Prostate gland (tissue), 2 donors: ENCODE results near the gene DAP. TPM values are rescaled to one million over a fixed set of nuclear protein-coding genes. Genes with fewer than 3 reads are reported as not detected.

ENCODE experiments used
- DNase-seq: peaks from one replicate; pipeline ENCODE4 v3.0.0-alpha.2; 2019; ENCODE audit warnings: low spot score
- H3K27ac ChIP-seq, 2 donors: fragments of 200-600 bp; sonication (generic); 2 replicates each; pipeline ENCODE4 v1.5.1; 2017 to 2019
- H3K27me3 ChIP-seq: fragments of 200-600 bp; sonication (generic); replicated peaks from 2 replicates; pipeline ENCODE4 v1.5.1; 2019; ENCODE audit not compliant: insufficient read depth
- H3K36me3 ChIP-seq, 2 donors: fragments of 200-600 bp; sonication (generic); 1 replicate in 1 of 2; 2 replicates in 1 of 2; pipeline versions ENCODE4 v1.5.1 to v1.8.1; 2017 to 2019
- H3K4me1 ChIP-seq: fragments of 200-600 bp; sonication (generic); replicated peaks from 2 replicates; pipeline ENCODE4 v1.5.1; 2019
- H3K4me3 ChIP-seq, 2 donors: fragments of 200-600 bp; sonication (generic); 2 replicates each; pipeline ENCODE4 v1.5.1; 2017 to 2019
- H3K9me3 ChIP-seq: fragments of 200-600 bp; sonication (generic); 2 replicates; pipeline ENCODE4 v1.5.1; 2017
- CTCF ChIP-seq, 4 experiments: fragments of 200-600 bp in 2 of 4; fragments of 450-650 bp in 2 of 4; sonication (generic) in 2 of 4; IDR thresholded peaks; 1 replicate in 3 of 4; 2 replicates in 1 of 4; pipeline ENCODE4 v1.5.1; 2016 to 2019; ENCODE audit warnings: antibody characterized with exemption in 4 of 4, mild to moderate bottlenecking in 2 of 4, moderate library complexity in 2 of 4
- POLR2A ChIP-seq: fragments of 450-650 bp; IDR thresholded peaks from one replicate; pipeline ENCODE4 v1.6.1; 2016; ENCODE audit warnings: antibody characterized with exemption, mild to moderate bottlenecking
- POLR2AphosphoS5 ChIP-seq: sonication (generic); formaldehyde crosslinking; IDR thresholded peaks from one replicate; pipeline ENCODE4 v1.6.1; 2017; ENCODE audit warnings: antibody characterized with exemption
- WGBS: methylation state at CpG from one replicate; pipeline ENCODE4 v1.1.5; 2018; 5-methylcytosine and 5-hydroxymethylcytosine counted together
- intact Hi-C: fragments of 100-400 bp; cut with DNase I; formaldehyde crosslinking; loops from one replicate; pipeline ENCODE4 v1.14.2; 2022
- total RNA-seq, 2 donors: library from RNA; depleted of rRNA; stranded (reverse); fragments of >200 nt; gene quantifications; one replicate each; pipeline ENCODE4 v1.1.0, GENCODE V29; 2016

Gene DAP
- total RNA-seq, 2 donors from 2014 or later = 86.2 to 111 TPM

DNA sequence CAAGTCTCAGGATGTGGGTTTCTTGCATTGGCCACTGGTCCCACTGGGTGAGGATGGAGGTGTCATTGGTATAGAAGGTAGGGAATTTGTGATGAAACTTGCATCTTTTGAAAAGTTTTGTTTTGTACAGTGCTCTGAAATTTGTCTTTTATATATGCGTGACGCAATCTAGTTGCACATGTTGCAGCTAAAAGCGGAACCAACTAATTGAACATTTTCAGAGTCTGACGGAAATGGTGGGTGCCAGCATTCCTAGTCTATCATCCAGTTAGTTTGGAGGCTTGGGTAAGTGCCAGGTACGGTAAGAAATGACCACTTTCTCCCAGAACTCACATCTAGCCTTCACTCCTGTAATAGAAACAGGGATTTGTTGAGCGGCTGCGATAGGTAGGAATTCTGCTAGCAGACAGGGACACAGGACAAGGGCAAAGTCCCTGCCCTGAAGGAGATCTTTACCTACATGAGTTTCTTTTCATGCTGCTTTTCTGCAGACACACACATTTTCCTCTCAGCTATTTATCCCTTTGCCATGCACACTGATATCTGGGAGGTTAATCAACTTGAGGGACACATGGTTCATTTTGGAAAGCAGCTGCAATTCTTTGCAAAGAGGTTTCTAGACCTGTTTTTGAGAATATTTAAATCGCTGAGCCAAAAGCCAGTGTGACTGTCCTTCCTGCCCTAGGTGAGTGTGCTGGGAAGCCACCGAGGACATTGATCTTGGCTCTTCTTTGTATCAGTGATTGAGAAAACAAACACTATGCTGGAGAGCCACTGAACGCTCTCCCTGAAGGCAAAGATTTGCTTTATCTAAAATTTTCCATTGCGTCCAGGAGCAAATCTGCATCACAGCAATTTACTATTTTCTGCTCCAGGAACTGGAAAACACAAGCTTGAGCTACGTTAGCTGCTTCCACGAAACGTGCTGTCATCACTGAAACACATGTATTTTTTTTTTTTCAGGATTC, 89.7 kb downstream of the DAP start:
- no peak for DNase-seq
- no peak for TF ChIP-seq POLR2AphosphoS5
- TF ChIP-seq POLR2A = no peak
- no peak for TF ChIP-seq CTCF (IDR thresholded peaks at IDR 0.05)
- WGBS = 63% methylated on average over 14 of the region's 14 CpGs
- Histone ChIP-seq H3K36me3 (no peaks in the 10 kb centered on the region), H3K4me1 (no peaks in the 10 kb centered on the region), H3K9me3 (no peaks in the 10 kb centered on the region), H3K4me3 (no peak overlapping the region), H3K27ac (no peak overlapping the region), H3K27me3 (no peaks in the 10 kb centered on the region)
- intact Hi-C loops = no loop called here

- WGBS = 98% methylated on average over 1 of the region's 1 CpG
- DNase-seq = no peak
- intact Hi-C loops = no loop called here
These were observed 91.1 kb downstream of the DAP start for GRCh38 chr5:10669983-10670382.

DNA sequence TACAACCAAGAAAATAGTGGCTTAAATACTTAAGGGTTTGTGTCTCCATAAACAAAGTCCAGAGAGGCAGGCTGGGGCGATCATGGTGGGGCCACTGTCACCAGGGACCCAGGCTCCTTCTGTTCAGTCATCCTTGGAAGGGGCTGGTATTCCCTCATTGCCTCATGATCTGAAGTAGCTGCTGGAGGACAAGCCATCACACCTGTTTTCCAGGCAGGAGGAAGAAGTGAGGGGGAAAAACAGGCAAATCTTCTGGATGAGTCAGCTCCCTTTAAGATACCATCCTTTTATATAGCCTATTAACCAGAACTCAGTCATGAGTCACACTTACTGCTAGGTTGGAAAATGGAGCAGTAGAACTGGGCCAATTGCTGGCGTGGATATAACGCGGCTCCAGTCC, 92.3 kb downstream of the DAP start:
- Histone ChIP-seq H3K27ac (no peak overlapping the region), H3K36me3 (no peaks in the 10 kb centered on the region), H3K27me3 (no peaks in the 10 kb centered on the region), H3K9me3 (no peaks in the 10 kb centered on the region), H3K4me1 (no peaks in the 10 kb centered on the region), H3K4me3 (no peak overlapping the region)
- DNase-seq = no peak
- intact Hi-C loops = no loop called here
- TF ChIP-seq CTCF (IDR thresholded peaks at IDR 0.05) (no peak), POLR2AphosphoS5 (no peak), POLR2A (no peak)
- WGBS = 84% methylated on average over 4 of the region's 4 CpGs

More at GRCh38 chr5:10669983-10670382, 91.1 kb downstream of the DAP start:
- no peak overlapping the region for H3K4me3 ChIP-seq
- H3K9me3 ChIP-seq = no peaks in the 10 kb centered on the region
- H3K4me1 ChIP-seq = no peaks in the 10 kb centered on the region
- H3K27me3 ChIP-seq = no peaks in the 10 kb centered on the region
- H3K27ac ChIP-seq = no peak overlapping the region
- no peaks in the 10 kb centered on the region for H3K36me3 ChIP-seq
- TF ChIP-seq POLR2AphosphoS5 (no peak), CTCF (IDR thresholded peaks at IDR 0.05) (no peak), POLR2A (no peak)

- Histone ChIP-seq H3K4me3 (no peak overlapping the region), H3K27ac (no peak overlapping the region), H3K9me3 (no peaks in the 10 kb centered on the region), H3K4me1 (no peaks in the 10 kb centered on the region), H3K36me3 (no peaks in the 10 kb centered on the region), H3K27me3 (no peaks in the 10 kb centered on the region)
- DNase-seq = no peak
- 90% methylated on average over 6 of the region's 6 CpGs for WGBS
- TF ChIP-seq POLR2AphosphoS5 = no peak
- TF ChIP-seq CTCF (IDR thresholded peaks at IDR 0.05) = no peak
- no peak for TF ChIP-seq POLR2A
- intact Hi-C loops = no loop called here
These were observed 93.5 kb downstream of the DAP start for GRCh38 chr5:10667431-10668057.
